Tibial nerve (tissue), 4 donors: Measurements from ENCODE around the gene SLC7A9.

Experiments
- CTCF ChIP-seq, 5 experiments: fragments of 200-600 bp in 3 of 5; fragments of 450-650 bp in 2 of 5; sonication (generic) in 3 of 5; IDR thresholded peaks; one replicate each; pipeline ENCODE4 v1.5.1; 2016 to 2019; ENCODE audit warnings: antibody characterized with exemption in 5 of 5, mild to moderate bottlenecking in 3 of 5, moderate library complexity in 2 of 5
- EP300 ChIP-seq, 2 donors: sonication (generic); formaldehyde crosslinking; IDR thresholded peaks; one replicate each; pipeline ENCODE4 v1.6.1; 2017; ENCODE audit warnings: antibody characterized with exemption in 2 of 2, mild to moderate bottlenecking in 1 of 2
- POLR2A ChIP-seq, 2 donors: fragments of 450-650 bp; IDR thresholded peaks; one replicate each; pipeline ENCODE4 v1.6.1; 2017; ENCODE audit warnings: antibody characterized with exemption in 2 of 2, mild to moderate bottlenecking in 2 of 2, moderate library complexity in 2 of 2

GRCh38 chr19:32810452-32810851 is 59.1 kb downstream of the SLC7A9 start:
- TF ChIP-seq POLR2A (IDR thresholded peaks at IDR 0.05) (no peak), CTCF (IDR thresholded peaks at IDR 0.05) (no peak), EP300 (IDR thresholded peaks at IDR 0.05) (no peak)
